H9 (cell line): ENCODE measurements around the gene ROR1. TPM values are rescaled to one million over a fixed set of nuclear protein-coding genes. Genes with fewer than 3 reads are reported as not detected.

Source experiments
- DNase-seq: peaks from one replicate; pipeline ENCODE4 v3.0.0-alpha.2; 2017
- H2AFZ ChIP-seq: one replicate; pipeline ENCODE4 v1.6.1; 2013; ENCODE audit warnings: mild to moderate bottlenecking, low read length, control low read depth, moderate library complexity
- H2AK5ac ChIP-seq: 2 replicates; pipeline ENCODE4 v1.6.1; 2013; ENCODE audit warnings: low read length, control low read depth, mixed read lengths; ENCODE audit not compliant: insufficient read length
- H2BK120ac ChIP-seq: one replicate; pipeline ENCODE4 v1.6.1; 2013; ENCODE audit warnings: low read depth, mild to moderate bottlenecking, low read length, control low read depth, inconsistent platforms; ENCODE audit not compliant: poor library complexity, severe bottlenecking
- H2BK12ac ChIP-seq: 2 replicates; pipeline ENCODE4 v1.6.1; 2013; ENCODE audit warnings: low read length, control low read depth, mixed read lengths, low read depth; ENCODE audit not compliant: insufficient read length
- H2BK15ac ChIP-seq: 2 replicates; pipeline ENCODE4 v1.6.1; 2013; ENCODE audit warnings: low read depth, low read length, control low read depth
- H2BK20ac ChIP-seq: one replicate; pipeline ENCODE4 v1.6.1; 2013; ENCODE audit warnings: low read depth, mild to moderate bottlenecking, low read length, control low read depth, inconsistent platforms; ENCODE audit not compliant: poor library complexity, severe bottlenecking
- H2BK5ac ChIP-seq: 2 replicates; pipeline ENCODE4 v1.6.1; 2013; ENCODE audit warnings: low read length, control low read depth, mixed read lengths; ENCODE audit not compliant: insufficient read length
- H3K14ac ChIP-seq: 2 replicates; pipeline ENCODE4 v1.6.1; 2013; ENCODE audit warnings: low read length, control low read depth; ENCODE audit not compliant: insufficient read depth
- H3K18ac ChIP-seq: 2 replicates; pipeline ENCODE4 v1.6.1; 2013; ENCODE audit warnings: low read depth, mild to moderate bottlenecking, mixed read lengths, low read length, control low read depth; ENCODE audit not compliant: insufficient read length
- H3K23ac ChIP-seq: 2 replicates; pipeline ENCODE4 v1.6.1; 2013; ENCODE audit warnings: low read length, control low read depth, mixed read lengths, low read depth; ENCODE audit not compliant: insufficient read length
- H3K23me2 ChIP-seq: 2 replicates; pipeline ENCODE4 v1.6.1; 2013; ENCODE audit warnings: low read depth, mild to moderate bottlenecking, mixed read lengths, low read length, control low read depth; ENCODE audit not compliant: insufficient read length, poor library complexity, severe bottlenecking
- H3K27ac ChIP-seq: 2 replicates; pipeline ENCODE4 v1.5.1; 2013; ENCODE audit warnings: low read length, control low read depth, mixed read lengths, low read depth; ENCODE audit not compliant: insufficient read length
- H3K27me3 ChIP-seq: 2 replicates; pipeline ENCODE4 v1.6.1; 2013; ENCODE audit warnings: low read length, control low read depth, inconsistent platforms; ENCODE audit not compliant: insufficient read depth
- H3K4ac ChIP-seq: 2 replicates; pipeline ENCODE4 v1.6.1; 2013; ENCODE audit warnings: low read depth, mild to moderate bottlenecking, control low read depth, inconsistent platforms, low read length, moderate library complexity
- H3K4me1 ChIP-seq: 2 replicates; pipeline ENCODE4 v1.6.1; 2013; ENCODE audit warnings: low read length, control low read depth, inconsistent platforms; ENCODE audit not compliant: insufficient read depth
- H3K4me2 ChIP-seq: 2 replicates; pipeline ENCODE4 v1.6.1; 2013; ENCODE audit warnings: low read length, control low read depth, mixed read lengths; ENCODE audit not compliant: insufficient read length, insufficient read depth
- H3K56ac ChIP-seq: 2 replicates; pipeline ENCODE4 v1.6.1; 2013; ENCODE audit warnings: low read depth, mild to moderate bottlenecking, mixed read lengths, low read length, control low read depth; ENCODE audit not compliant: insufficient read length
- H3K79me1 ChIP-seq: 2 replicates; pipeline ENCODE4 v1.6.1; 2013; ENCODE audit warnings: low read depth, mild to moderate bottlenecking, moderate library complexity, low read length, control low read depth, inconsistent platforms; ENCODE audit not compliant: insufficient read depth, poor library complexity, severe bottlenecking
- H3K79me2 ChIP-seq: 2 replicates; pipeline ENCODE4 v1.6.1; 2013; ENCODE audit warnings: low read length, control low read depth, inconsistent platforms; ENCODE audit not compliant: insufficient read depth
- H3K9ac ChIP-seq: 2 replicates; pipeline ENCODE4 v1.6.1; 2013; ENCODE audit warnings: low read length, control low read depth, mixed read lengths; ENCODE audit not compliant: insufficient read length; ENCODE audit errors: extremely low read depth
- H3K9me3 ChIP-seq: one replicate; pipeline ENCODE4 v1.6.1; 2013; ENCODE audit warnings: low read depth, low read length, inconsistent platforms; ENCODE audit not compliant: control insufficient read depth
- H3T11ph ChIP-seq: one replicate; pipeline ENCODE4 v1.6.1; 2013; ENCODE audit warnings: mild to moderate bottlenecking, low read length, control low read depth, inconsistent platforms
- H4K20me1 ChIP-seq: one replicate; pipeline ENCODE4 v1.6.1; 2013; ENCODE audit not compliant: control insufficient read depth, insufficient read length, insufficient read depth
- H4K5ac ChIP-seq: 2 replicates; pipeline ENCODE4 v1.6.1; 2013; ENCODE audit warnings: low read depth, mild to moderate bottlenecking, mixed read lengths, low read length, control low read depth; ENCODE audit not compliant: insufficient read length
- H4K8ac ChIP-seq: replicated peaks from 2 replicates; pipeline ENCODE4 v1.6.1; 2013; ENCODE audit warnings: low read length, control low read depth, mixed read lengths, low read depth; ENCODE audit not compliant: insufficient read length
- H4K91ac ChIP-seq: 2 replicates; pipeline ENCODE4 v1.6.1; 2013; ENCODE audit warnings: low read depth, mild to moderate bottlenecking, moderate library complexity, mixed read lengths, low read length, control low read depth; ENCODE audit not compliant: insufficient read length
- H3K27ac Mint-ChIP-seq, 3 experiments: 2 replicates in 2 of 3; 3 replicates in 1 of 3; pipeline ENCODE4 v1.8.0; 2020 to 2021; ENCODE audit warnings: mixed read lengths in 3 of 3, mild to moderate bottlenecking in 1 of 3, moderate library complexity in 1 of 3
- H3K27me3 Mint-ChIP-seq: 2 replicates; pipeline ENCODE4 v1.8.0; 2021; ENCODE audit warnings: low read depth, mild to moderate bottlenecking, moderate library complexity, mixed read lengths
- H3K36me3 Mint-ChIP-seq, 3 experiments: 2 replicates in 2 of 3; 3 replicates in 1 of 3; pipeline ENCODE4 v1.8.0; 2020 to 2021; ENCODE audit warnings: low read depth in 3 of 3, mixed read lengths in 3 of 3; ENCODE audit not compliant: insufficient read depth in 1 of 3
- H3K4me1 Mint-ChIP-seq, 2 experiments: 2 replicates each; pipeline ENCODE4 v1.8.0; 2020; ENCODE audit warnings: mixed read lengths in 2 of 2
- H3K4me3 Mint-ChIP-seq, 2 experiments: 2 replicates in 1 of 2; 3 replicates in 1 of 2; pipeline ENCODE4 v1.8.0; 2020 to 2021; ENCODE audit warnings: mild to moderate bottlenecking in 2 of 2, mixed read lengths in 2 of 2, moderate library complexity in 1 of 2
- H3K9me3 Mint-ChIP-seq, 2 experiments: 2 replicates in 1 of 2; 3 replicates in 1 of 2; pipeline ENCODE4 v1.8.0; 2020; ENCODE audit warnings: mild to moderate bottlenecking in 2 of 2, mixed read lengths in 2 of 2, moderate library complexity in 1 of 2
- WGBS: extraction: QIAGEN DNeasy Blood & Tissue Kit; methylation state at CpG from one replicate; pipeline ENCODE4 v1.1.7; 2013; ENCODE audit warnings: missing lambda C conversion rate, low lambda C conversion rate, mixed read lengths; ENCODE audit not compliant: insufficient read length; ENCODE audit errors: extremely low coverage; 5-methylcytosine and 5-hydroxymethylcytosine counted together
- total RNA-seq: library from RNA; stranded (reverse); gene quantifications from 2 replicates; pipeline ENCODE4 v1.2.1, GENCODE V29; 2021
- TF ChIP-seq, protein P1 (sequence below): fragments of 200-600 bp; sonication (generic); conservative IDR thresholded peaks from 3 replicates; pipeline ENCODE4 v1.8.0; 2021; ENCODE audit warnings: antibody characterized with exemption, mild to moderate bottlenecking

ROR1 gene
- total RNA-seq, 1 experiment from 2014 or later, result 75.9 TPM

GRCh38 chr1:63896755-63897154 lies 122.9 kb downstream of the ROR1 start:
- no peaks in the 10 kb centered on the region for H3K9me3 Mint-ChIP-seq
- Histone ChIP-seq H3K4ac (no peak overlapping the region), H3K79me1 (no peaks in the 10 kb centered on the region), H2AK5ac (no peak overlapping the region), H3K56ac (no peak overlapping the region), H4K8ac (no peak overlapping the region), H3K14ac (no peak overlapping the region), H3K9me3 (no peaks in the 10 kb centered on the region), H3K9ac (no peak overlapping the region), H2BK15ac (no peak overlapping the region), H3K4me2 (no peak overlapping the region), H2AFZ (no peak overlapping the region), H3K27ac (no peak overlapping the region), H2BK120ac (no peak overlapping the region), H2BK5ac (no peak overlapping the region), H4K20me1 (no peaks in the 10 kb centered on the region), H2BK20ac (no peak overlapping the region), H2BK12ac (no peak overlapping the region), H4K5ac (no peak overlapping the region), H3T11ph (no peak overlapping the region), H4K91ac (no peak overlapping the region), H3K27me3 (no peaks in the 10 kb centered on the region), H3K23ac (no peak overlapping the region), H3K23me2 (no peaks in the 10 kb centered on the region), H3K4me1 (peaks cover 9% of the 10 kb centered on the region), H3K79me2 (peaks cover 24% of the 10 kb centered on the region), H3K18ac (no peak overlapping the region)
- no peaks in the 10 kb centered on the region for H3K36me3 Mint-ChIP-seq
- TF ChIP-seq, protein P1, sequence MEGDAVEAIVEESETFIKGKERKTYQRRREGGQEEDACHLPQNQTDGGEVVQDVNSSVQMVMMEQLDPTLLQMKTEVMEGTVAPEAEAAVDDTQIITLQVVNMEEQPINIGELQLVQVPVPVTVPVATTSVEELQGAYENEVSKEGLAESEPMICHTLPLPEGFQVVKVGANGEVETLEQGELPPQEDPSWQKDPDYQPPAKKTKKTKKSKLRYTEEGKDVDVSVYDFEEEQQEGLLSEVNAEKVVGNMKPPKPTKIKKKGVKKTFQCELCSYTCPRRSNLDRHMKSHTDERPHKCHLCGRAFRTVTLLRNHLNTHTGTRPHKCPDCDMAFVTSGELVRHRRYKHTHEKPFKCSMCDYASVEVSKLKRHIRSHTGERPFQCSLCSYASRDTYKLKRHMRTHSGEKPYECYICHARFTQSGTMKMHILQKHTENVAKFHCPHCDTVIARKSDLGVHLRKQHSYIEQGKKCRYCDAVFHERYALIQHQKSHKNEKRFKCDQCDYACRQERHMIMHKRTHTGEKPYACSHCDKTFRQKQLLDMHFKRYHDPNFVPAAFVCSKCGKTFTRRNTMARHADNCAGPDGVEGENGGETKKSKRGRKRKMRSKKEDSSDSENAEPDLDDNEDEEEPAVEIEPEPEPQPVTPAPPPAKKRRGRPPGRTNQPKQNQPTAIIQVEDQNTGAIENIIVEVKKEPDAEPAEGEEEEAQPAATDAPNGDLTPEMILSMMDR, result no peak
- no peaks in the 10 kb centered on the region for H3K27me3 Mint-ChIP-seq
- H3K4me1 Mint-ChIP-seq, result peaks cover 39 to 44% of the 10 kb centered on the region in 2 experiments
- no peak for DNase-seq
- H3K4me3 Mint-ChIP-seq, result no peak overlapping the region
- H3K27ac Mint-ChIP-seq, result no peak overlapping the region
- WGBS, result no CpG with 5 or more reads among the region's 2 CpGs
